HG02623 (cell line): Measurements from ENCODE around the gene MCM7.
A peak's percentile ranks its signal among the peaks of the same experiment; 100 is the strongest.

ENCODE experiments used
- ATAC-seq: cut with Tn5 transposase; IDR thresholded peaks from one replicate; pipeline ENCODE4 v1.9.1; 2021; ENCODE audit warnings: moderate library complexity; ENCODE audit not compliant: unreplicated experiment

The MCM7 gene

DNA sequence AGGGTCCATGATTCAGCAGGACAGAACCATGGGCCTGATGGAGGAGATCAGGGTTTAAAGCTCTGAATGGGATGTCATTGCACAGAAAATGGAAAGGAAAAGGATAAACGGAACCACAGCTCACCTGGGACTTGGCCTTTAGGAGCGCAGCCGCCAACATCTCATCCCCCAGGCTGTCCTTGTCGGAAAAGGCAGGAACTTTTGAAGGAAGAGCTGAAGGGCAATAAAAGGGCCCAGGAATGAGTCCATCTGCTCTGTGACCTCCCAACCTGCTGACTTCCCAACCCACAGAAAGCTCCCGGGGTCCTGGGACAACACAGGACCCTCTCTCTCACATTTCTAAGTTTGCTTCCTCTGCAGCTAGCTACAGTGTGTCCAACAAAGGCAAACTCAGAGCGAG lies 25.8 kb downstream of the MCM7 start:
- ATAC-seq, result no peak

DNA sequence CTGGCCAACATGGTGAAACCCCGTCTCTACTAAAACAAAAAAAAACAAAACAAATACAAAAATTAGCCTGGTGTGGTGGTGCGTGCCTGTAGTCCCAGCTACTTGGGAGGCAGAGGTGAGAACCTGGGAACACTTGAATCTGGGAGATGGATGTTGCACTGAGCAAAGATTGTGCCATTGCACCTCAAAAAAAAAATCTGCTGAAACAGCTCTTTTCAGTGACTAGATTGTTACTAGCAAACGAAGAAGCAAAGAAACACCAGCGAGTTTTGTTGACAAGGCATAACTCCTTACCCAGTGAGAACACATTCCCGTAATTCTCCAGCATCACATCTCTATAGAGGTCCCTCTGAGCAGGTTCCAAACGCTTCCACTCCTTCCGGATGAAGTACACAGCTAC lies 26.4 kb downstream of the MCM7 start:
- ATAC-seq, result no peak

DNA sequence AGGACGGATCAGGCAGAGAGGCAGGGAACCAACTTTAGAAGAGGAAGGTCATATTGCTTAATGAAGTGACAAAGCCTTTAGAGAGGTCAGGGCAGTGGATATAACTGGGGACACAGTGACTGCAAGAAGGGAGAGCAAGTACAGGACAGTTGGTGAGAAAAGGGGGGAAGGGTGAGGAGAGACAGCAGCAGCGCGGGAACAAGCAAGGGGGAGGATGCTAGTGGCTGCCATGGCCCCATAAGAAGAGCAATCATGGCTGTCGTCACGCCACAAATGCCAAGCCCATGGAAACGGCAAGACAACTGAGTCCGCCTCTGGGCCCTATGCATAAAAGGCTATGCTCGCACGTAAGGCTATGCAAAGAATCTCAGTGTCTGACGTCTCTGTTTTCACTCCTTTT lies 28.7 kb downstream of the MCM7 start:
- no peak for ATAC-seq

DNA sequence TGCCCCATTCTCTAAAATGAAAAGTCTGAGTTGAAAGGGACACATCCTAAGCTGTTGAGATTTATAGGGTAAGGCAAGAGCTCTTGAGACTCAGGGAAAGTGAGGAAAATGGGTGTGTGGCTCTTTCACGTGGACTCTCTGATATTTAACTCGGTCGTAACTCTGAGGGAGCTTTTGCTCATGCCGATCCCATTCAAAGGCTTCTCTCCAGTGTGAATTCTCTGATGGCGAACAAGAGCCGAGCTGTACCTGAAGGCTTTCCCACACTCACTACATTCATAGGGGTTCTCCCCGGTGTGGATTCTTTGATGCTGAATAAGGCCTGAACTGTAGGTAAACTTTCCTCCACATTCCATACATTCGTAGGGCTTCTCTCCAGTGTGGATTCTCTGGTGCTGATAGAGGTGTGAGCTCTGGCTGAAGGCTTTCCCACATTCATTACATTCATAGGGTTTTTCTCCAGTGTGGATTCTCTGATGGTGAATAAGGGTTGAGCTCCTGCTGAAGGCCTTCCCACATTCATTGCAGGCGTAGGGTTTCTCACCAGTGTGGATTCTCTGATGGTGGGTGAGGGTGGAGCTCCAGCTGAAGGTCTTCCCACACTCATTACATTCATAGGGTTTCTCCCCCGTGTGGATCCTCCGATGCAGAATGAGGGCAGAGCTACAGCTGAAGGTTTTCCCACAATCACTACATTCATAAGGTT lies 30.0 kb downstream of the MCM7 start:
- ATAC-seq, result no peak

DNA sequence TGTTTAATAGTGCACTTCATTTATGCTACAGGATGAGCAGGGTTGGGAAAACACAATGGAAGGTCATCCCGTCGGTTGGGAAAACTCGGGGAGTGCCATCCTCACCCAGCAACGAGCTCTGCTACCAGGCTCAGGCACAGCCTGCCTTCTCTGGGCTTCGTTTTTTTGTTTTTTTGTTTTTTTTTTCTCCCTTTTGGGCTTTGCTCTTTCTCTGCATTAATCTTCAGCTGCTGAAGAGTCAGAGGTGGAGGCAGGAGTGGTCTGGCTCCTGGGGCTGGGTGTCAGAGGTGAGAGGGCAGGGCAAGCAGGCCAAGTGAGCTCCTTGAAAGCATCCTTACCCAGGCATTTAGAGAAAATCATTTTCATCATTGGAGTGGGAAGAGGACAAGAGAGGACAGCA lies 31.2 kb downstream of the MCM7 start:
- no peak for ATAC-seq

DNA sequence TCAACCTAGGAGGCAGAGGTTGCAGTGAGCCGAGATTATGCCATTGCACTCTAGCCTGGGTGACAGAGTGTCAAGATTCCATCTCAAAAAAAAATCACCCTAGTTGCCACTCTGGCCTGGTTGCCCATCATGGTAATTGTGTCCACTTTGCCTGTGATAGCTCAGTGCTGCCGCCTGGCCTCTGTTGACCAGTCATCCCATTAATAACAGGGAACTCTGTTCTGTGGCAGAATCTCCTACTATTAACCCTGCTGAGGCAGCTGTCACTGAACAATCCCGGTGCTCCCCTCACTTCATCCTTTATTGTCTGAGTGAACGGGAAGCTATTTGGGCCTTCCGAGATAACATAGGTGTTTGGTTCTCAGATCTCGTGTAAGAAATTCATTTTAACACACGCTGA lies 34.2 kb downstream of the MCM7 start:
- no peak for ATAC-seq

DNA sequence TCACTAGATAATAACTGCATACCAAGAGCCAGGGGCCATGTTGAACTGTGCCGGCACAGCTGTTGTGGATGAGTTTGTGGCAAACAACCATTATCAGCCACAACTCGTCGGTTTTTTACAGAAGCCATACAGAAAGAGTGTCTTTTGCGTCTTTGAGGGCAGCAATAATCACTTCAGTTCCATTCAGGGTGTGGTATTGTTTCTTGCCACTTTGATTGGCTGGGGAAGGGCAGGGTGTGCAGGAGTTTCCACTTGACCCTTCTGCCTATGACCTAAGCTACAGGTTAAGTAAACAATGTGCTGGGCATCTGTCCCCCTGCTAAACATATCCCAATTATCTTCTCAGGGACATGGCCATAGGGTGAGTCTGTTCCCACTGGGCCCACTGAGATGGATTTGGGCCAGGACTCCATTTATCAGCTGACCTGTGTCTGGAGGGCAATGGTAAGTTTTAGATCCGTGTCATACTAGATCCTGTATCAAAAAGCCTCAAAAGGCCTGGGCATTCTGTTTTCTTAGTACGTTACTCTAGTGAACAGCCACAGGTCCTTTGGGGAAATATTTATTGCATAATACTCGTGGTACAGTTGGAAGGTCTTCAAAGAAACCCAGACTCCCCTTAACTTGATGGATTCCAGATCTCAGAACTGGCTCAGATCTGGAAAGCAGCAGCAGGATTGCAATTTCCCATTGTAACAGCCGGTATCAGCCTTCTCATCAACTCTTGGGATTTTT lies 35.6 kb downstream of the MCM7 start:
- ATAC-seq, result no peak

DNA sequence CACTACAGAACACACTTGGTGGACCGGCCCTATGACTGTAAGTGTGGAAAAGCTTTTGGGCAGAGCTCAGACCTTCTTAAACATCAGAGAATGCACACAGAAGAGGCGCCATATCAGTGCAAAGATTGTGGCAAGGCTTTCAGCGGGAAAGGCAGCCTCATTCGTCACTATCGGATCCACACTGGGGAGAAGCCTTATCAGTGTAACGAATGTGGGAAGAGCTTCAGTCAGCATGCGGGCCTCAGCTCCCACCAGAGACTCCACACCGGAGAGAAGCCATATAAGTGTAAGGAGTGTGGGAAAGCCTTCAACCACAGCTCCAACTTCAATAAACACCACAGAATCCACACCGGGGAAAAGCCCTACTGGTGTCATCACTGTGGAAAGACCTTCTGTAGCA lies 37.0 kb downstream of the MCM7 start:
- ATAC-seq, result no peak

DNA sequence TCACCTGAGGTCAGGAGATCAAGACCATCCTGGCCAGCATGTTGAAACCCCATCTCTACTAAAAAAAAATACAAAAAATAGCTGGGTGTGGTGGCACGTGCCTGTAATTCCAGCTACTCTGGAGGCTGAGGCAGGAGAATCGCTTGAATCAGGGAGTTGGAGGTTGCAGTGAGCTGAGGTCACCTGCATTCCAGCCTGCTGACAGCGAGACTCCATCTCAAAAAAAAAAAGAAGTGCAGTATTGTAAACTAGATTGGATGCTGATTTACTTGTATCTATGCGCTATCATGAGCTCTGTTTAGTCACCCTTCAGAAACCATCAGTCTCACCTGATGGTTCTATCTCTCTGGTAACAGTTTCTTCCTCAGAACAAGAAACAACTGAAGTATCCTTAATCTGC lies 37.8 kb downstream of the MCM7 start:
- ATAC-seq, result no peak

DNA sequence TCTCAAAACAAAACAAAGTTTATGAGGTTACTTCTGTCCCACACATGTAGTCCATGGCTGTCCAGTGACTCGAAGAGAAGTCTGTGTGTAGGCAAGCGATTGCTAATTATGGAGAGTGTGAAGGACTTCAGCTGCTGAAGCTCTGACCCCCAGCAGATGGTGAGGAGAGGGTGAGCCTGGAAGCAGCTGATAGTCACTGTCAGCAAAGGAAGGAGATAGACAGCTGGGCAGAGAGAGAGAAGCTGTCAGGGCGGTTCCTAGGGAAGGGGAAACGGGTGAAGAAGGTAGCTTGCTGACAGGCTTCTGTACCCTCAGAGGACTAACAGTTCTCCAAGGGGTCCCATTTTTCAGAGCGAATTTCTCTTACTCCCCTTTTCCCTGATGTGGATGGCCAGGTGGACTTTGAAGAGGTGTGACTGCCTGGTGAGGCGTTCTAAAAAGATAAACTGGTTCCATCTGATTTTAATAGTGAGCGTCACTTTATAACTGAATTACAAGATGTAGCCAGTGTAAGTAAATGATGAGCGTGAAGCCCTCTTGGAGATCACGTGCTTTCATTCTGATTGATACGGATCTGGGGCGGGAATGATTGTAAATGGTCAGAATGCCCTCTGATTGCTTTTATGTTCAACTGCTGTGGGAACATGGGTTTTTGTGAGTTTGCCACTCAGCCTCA lies 39.5 kb downstream of the MCM7 start:
- no peak for ATAC-seq

DNA sequence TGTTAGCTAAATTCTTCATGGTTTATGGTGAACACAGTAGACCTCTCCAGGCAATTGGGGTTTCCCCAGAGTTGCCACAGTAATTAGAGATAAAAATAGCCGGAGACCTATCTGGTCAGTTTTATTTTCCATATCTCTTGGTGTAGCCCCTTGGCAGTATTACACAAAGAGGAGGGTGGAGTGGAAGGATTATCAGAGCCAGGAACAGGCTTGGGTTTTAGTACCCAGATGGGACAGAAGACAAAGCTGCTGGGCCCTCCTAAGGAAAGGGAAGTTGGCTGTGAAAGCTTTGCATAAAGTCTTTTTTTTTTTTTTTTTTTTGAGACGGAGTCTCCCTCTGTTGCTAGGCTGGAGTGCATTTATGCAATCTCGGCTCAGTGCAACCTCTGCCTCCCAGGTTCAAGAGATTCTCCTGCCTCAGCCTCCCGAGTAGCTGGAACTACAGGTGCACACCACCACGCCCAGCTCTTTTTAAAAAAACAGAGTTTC lies 41.9 kb downstream of the MCM7 start:
- no peak for ATAC-seq

DNA sequence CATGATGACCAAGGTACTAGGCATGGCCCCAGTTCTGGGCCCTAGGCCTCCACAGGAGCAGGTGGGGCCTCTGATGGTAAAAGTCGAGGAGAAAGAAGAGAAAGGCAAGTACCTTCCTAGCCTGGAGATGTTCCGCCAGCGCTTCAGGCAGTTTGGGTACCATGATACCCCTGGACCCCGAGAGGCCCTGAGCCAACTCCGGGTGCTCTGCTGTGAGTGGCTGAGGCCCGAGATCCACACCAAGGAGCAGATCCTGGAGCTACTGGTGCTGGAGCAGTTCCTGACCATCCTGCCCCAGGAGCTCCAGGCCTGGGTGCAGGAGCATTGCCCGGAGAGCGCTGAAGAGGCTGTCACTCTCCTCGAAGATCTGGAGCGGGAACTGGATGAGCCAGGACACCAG lies 44.2 kb downstream of the MCM7 start:
- no peak for ATAC-seq

DNA sequence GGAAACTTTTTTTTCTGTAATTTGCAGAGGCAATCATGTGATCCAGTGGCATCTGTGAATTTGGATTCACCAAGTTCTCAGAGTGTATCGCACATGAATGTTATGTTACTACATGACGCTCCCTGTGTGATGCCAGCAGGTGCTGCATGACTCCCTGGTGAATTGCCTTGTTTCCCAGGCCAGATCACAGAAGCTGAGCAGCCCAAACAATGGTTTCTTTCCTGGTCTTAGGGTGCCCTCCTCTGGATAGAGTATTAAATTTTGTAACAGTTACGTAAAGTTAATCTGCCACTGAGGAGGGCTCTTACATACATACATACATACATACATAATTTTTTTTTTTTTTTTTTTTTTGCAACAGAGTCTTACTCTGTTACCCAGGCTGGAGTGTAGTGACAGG lies 48.0 kb downstream of the MCM7 start:
- ATAC-seq, result no peak

DNA sequence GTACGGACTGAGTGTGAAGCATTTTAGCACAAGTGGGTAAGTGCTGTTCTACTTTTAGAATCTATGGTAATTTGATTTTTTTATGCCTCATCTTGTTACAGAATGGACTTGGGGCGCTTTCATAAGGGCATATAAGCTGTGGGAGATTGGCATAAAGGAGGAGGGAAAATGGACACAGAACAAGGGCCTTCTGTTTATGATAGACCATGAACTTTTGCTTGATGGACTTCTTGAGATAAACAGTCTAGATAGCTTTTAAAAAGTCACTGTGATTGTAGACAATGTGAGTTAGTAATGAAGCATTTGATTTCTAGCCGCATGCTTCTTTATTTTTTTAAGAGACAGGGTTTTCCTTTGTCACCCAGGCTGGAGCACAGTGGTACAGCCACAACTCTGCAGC lies 49.6 kb downstream of the MCM7 start:
- ATAC-seq, result no peak

DNA sequence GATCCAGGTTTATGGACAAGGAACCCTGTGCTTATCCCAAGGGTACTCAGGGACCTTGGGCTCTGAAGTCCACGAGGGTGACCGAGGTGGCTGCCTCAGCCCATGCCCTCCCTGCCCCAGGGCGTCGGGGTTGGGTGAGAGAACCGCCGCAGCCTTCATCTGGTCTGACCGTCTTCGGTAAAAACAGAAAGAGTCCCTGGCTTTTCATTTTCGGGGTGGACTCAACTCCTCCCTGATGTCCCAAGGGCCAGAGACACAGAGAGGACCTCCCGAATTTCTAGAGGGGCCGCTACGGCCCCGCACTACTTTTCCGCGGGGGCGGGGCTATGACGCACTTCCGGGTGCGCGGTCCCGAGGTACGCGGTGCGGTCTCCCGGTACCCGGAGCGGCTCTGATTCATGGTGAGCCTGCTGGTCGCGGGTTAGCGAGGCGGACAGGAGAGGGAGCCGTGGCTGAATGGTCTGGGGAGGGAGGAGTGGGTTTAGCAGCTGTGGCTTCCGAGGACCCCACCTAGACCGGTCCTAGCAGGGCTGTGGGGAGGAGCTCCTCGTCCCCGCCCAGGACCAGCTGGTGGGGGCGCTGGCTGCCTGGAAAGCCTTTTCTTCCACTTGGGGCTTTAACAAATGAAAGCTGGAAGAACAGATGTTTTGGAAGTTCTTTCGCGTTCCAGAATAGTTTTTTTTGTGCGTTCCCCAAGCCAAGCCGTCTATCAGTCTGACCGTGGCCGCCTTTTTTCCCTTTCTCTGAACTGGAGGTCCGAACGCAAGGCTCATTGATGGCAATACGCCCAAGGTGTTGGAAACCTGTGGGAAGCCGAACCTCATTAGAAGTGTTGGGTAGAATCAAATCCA lies 51.5 kb downstream of the MCM7 start, which contains the start of gene ZSCAN21:
ZSCAN21 (plus strand) TSS at position 334 of the 851 bp plus-strand sequence. CDS start 7,233 bp downstream, outside the sequence.
- peak; percentile 91 for ATAC-seq

DNA sequence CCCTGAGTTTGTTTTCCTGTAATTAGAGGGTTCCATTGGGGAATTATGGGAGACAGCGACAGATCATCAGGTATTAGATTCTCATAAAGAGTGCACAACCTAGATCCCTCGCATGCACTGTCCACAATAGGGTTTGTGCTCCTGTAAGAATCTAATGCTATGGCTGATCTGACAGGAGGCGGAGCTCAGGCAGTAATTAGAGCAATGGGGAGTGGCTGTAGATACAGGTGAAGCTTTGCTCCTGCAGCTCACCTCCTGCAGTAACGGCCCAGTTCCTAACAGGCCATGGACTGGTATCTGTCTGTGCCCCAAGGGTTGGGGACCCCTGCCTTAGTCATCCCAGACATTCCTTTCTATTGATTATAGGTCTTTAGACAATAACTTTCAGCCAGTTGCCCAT lies 52.5 kb downstream of the MCM7 start:
- no peak for ATAC-seq

DNA sequence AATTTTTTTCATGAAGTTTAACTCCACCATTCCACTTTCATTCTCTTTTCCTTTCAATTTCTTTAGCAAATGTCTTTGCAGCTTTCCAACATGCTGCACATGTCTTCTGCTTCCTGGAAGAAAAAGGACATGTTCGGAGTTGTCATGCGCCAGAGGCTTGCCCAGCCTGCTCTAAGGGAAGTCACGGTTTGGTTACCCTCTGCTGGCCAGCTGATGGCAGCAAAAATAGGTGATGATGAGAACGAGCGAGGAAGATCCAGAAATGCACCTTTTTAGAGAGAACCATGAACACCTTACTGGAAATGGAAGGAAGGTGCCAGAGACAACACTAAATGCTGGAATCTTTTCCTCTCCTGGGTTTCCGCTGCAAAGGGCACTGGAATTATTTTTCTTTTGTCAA lies 56.5 kb downstream of the MCM7 start:
- ATAC-seq, result no peak
